GM18867 (cell line): ENCODE measurements around the gene AEBP1.
"Not testable (repeated sequence)": the region's sequence is repeated elsewhere in the genome, so short reads cannot be mapped to it uniquely, and the experiment has no call there.

Source experiments
- ATAC-seq: cut with Tn5 transposase; IDR thresholded peaks from one replicate; pipeline ENCODE4 v1.9.1; 2021; ENCODE audit warnings: mild to moderate bottlenecking, moderate library complexity; ENCODE audit not compliant: unreplicated experiment

Gene AEBP1

GRCh38 chr7:44116087-44116788 is 12.1 kb downstream of the AEBP1 start:
- no peak for ATAC-seq

DNA sequence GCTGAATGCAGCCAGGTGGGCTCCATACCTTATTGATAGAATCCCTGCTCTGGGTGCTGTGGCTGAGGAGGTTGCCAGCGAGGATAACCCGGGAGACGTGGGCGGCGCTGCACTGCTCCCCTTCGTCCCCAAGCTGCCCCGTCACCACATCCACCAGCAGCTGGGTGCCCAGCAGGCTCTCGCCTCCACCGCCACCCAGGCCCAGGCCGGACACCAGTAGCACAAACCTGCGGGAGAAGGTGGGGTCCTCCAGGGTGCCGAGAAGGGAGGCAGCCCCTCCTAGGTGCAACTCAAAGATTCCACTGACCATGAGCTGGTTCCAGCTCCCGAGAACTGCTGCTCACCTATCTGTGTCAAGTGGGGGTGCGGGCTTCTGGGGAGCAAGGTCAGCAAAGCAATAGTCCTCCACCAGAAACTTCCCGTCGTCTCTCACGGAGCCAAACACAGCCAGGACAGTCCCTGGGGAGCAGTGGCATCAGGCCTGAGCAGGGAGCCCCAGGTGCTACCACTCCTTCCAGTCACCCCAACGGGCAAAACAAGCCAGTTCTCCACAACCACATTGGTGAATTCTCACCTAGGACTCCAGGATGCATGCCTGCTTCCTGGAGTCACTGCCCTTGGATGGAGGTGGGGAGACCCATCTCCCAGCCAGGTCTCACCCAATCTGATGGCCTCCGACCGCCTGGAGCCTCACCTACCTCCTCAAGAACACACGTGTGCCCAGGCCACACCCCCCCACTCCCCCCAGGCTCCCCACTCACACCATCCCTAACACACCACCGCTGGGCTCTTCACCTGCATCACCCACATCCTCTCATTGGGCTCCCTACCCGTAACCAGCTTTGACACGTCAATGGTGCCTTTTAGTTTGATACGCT is 12.9 kb downstream of the AEBP1 start:
- no peak for ATAC-seq

GRCh38 chr7:44117801-44118429 is 13.8 kb downstream of the AEBP1 start:
- ATAC-seq, result no peak

DNA sequence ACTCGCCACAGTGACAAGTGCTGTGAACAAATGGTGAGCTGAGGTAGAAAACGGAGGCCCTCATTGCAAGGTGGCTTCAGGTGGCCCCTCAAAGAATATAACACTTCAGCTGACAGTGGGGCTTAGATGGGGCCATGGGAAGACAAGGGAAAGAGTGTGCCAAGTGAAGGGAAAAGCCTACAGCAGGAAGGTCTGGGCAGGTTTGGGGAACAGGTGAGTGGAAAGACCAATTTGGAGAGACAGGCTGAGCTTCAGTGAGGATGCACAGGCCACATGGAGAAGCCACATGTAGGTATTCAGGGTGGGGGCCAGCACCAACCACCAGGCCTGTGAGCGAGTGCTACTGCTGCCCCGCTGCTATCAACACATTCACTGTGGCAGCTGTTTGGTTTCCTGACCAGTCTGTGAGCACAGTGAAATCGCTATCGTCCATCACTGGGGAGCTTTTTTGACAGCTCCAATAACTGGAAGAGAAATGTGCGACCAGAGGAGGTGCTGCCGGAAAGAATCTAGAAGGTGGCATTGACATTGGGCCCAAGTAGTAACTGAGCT is 15.8 kb downstream of the AEBP1 start:
- ATAC-seq, result no peak

DNA sequence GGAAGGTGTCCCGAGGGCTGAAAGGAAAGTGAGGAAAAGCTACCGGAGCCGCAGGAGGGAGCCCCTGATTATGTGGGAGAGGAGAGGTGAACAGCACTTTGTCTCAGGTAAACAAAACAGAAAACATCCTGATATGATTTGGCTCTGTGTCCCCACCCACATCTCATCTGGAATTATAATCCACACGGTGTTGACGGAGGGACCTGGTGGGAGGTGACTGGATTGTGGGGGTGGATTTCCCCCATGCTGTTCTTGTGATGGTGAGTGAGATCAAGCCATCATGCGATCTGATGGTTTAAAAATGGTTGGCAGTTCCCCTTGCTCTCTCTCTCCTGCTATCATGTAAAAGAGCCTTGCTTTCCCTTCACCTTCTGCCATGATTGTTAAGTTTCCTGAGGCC is 16.2 kb downstream of the AEBP1 start:
- no peak for ATAC-seq

GRCh38 chr7:44121761-44122420 is 17.7 kb downstream of the AEBP1 start:
- no peak for ATAC-seq

DNA sequence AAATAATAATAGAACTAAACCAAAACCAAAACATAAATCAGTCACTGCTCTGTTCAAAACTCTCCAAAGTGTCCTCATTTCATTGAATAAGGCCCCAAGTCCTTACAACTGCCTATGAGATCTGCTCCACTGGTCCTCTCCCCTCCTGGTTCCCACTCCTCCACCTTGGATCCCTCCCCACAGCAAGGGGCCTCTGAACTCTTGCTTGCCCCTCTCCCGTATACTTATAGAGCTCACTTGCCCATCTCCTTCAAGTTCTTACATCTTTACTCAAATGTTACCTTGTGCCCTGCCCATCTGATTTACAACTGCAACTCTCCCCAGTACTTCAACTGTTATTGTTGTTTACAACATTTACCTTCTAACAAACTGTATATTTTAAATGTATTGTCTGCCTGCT is 18.4 kb downstream of the AEBP1 start:
- no peak for ATAC-seq

- ATAC-seq, result peak; percentile 99
These were observed 19.3 kb downstream of the AEBP1 start, which contains the start of gene POLD2 for GRCh38 chr7:44123190-44124003. TSS of gene POLD2 (minus strand) at chr7:44123548. CDS start at chr7:44122053, 1,495 bp downstream.

DNA sequence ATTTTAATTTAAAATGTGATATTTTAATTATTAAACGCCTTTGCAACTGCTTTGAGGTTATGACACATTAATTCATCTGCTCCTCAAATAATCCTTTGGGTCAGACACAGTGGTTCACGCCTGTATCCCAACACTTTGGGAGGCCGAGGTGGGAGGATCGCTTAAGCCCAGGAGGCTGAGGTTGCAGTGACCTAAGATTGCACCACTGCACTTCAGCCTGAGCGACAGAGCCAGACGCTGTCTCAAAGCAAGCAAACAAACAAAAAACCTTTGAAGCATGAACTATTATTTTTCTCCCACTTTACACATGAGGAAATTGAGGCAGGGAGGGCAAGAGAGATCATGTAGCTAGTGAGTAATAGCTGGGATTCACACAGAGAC is 20.7 kb downstream of the AEBP1 start:
- no peak for ATAC-seq

- ATAC-seq, result not testable (repeated sequence)
These were observed 22.4 kb downstream of the AEBP1 start for GRCh38 chr7:44126574-44126973.

DNA sequence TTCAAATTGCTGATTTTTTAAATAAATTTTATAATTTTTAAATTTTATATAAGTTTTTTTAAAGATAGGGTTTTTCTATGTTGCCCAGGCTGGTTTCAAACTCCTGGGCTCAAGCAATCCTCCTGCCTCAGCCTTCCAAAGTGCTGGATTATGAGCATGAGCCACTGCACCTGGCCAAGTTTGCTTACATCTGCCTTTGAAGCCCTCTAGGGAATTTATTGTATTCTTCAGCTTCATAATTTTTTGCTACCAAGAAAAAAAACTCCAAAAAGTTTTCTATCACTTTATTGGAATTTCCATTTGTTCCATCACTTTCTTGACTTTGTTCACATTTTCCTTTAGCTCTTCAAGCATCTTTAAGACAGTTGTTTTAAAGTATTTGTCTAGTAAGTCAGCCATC is 23.0 kb downstream of the AEBP1 start:
- no peak for ATAC-seq

- ATAC-seq, result no peak
These were observed 24.8 kb downstream of the AEBP1 start for GRCh38 chr7:44128721-44129582.

DNA sequence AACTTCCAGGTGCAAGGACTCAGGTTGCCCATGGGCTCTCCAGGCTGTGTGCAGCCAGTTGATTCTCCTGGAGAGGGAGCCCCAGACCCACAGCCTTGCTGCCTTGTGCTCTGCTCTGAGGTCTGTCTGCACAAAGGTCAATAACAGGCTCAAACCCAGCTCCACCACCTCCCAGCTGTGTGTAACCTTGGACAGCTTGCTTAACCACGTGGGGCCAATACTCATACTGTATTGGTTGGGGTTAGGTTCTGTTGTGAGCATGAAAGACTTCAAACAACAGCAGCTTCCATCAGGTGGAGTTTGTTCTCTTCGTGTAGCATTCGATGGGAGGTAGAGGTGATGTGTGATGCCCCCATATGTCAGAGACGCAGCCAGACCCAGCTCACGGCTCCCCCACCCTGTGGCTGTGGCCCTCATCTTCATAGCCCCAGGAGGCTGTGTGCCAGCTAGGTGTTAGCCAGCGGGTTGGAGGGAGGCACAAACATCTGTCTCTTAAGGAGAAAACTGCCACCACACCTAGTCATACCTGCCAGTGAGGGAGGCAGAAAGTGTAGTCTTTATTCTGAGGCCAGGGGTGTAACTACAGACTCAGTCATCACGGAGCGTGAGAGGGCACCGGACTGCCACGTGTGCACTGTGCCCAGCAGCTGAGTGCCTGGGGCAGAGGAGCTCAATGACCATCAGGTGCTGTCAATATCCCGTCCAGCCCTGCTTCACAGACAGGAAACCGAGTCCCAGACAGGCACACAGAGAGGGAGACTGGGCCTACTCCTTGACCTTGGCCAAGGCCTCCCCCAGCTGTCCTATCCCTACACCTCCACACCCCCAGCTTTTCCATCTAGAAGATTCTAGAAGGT is 27.3 kb downstream of the AEBP1 start:
- ATAC-seq, result no peak

- ATAC-seq, result no peak
These were observed 27.9 kb downstream of the AEBP1 start for GRCh38 chr7:44132039-44132438.

GRCh38 chr7:44133295-44133694 is 29.1 kb downstream of the AEBP1 start:
- ATAC-seq, result no peak

DNA sequence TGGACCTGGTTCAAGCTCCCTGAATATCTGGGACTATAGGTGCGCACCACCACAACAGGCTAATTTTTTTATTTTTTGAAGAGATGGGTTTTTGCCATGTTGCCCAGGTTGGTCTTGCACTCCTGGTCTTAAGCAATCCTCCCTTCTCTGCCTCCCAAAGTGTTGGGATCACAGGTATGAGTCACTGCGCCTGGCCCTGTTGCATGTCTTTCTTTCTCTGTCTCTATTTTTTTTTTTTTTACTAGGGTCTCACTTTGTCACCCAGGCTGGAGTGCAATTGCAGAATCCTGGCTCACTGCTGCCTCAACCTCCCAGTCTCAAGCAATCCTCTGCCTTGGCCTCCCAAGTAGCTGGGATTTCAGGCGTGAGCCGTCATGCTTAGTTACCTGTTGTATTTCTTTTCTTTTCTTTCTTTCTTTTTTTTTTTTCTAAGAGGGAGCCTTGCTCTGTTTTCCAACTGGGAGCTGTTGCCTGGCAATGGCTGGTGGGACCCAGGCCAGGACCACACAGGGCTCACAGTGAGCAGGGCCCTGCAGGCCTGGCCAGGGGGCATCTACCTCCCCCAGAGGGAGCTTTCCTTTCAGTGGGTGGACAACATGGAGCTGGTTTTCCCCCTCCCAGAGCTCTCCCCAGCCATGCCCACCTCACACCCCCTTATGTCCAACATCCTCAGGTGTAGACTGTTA is 30.9 kb downstream of the AEBP1 start:
- no peak for ATAC-seq

- no peak for ATAC-seq
These were observed 32.6 kb downstream of the AEBP1 start for GRCh38 chr7:44136731-44137130.

DNA sequence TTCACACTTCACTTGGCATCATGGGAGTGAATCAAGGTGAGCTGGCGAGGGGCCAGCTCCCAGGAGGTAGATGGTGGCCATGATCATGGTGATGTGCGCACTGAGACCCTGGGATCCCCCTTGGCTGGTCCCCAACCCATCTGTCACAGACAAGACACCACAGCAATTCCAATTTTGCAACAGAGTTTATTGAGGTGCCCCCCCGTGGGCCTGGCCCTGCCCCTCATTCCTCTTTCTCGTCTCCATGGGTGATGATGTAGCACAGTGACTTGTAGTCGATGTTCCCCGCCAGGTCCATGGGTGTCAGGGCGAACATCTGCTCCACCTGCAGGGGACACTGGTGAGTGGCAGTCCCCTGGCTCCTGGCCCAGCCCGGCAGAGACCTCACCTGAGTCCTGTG is 34.6 kb downstream of the AEBP1 start:
- no peak for ATAC-seq
